Measurements from ENCODE around the gene EPHB2.
"Not testable (repeated sequence)": the region's sequence is repeated elsewhere in the genome, so short reads cannot be mapped to it uniquely, and the experiment has no call there.

Gene EPHB2

GRCh38 chr1:22702296-22703085 is 8.1 kb upstream of the EPHB2 start:
- DNase-seq (ENCODE audit: low spot score in 2 of 2) (no peak), ATAC-seq (ENCODE audit: low read depth) (no peak)
- H3K9me3 Mint-ChIP-seq: no peaks in the 10 kb centered on the region
- H3K27ac Mint-ChIP-seq: no peak overlapping the region
- no peak overlapping the region for H3K4me3 Mint-ChIP-seq
- no peaks in the 10 kb centered on the region for H3K36me3 Mint-ChIP-seq
- H3K27me3 Mint-ChIP-seq: peaks cover 15% of the 10 kb centered on the region
- no peaks in the 10 kb centered on the region for H3K4me1 Mint-ChIP-seq

- Mint-ChIP-seq H3K36me3 (no peaks in the 10 kb centered on the region), H3K27ac (no peak overlapping the region), H3K4me1 (peaks cover 2% of the 10 kb centered on the region), H3K27me3 (peaks cover 18% of the 10 kb centered on the region), H3K9me3 (no peaks in the 10 kb centered on the region), H3K4me3 (no peak overlapping the region)
- ATAC-seq (ENCODE audit: low read depth): peak; percentile 81
- peak; percentile 59 to 73 for DNase-seq (ENCODE audit: low spot score in 2 of 2)
Observed at GRCh38 chr1:22704440-22705067, 6.1 kb upstream of the EPHB2 start.

- H3K9me3 Mint-ChIP-seq: no peaks in the 10 kb centered on the region
- no peaks in the 10 kb centered on the region for H3K36me3 Mint-ChIP-seq
- no peak overlapping the region for H3K4me3 Mint-ChIP-seq
- ATAC-seq (ENCODE audit: low read depth): no peak
- H3K4me1 Mint-ChIP-seq: peaks cover 4% of the 10 kb centered on the region
- DNase-seq (ENCODE audit: low spot score in 2 of 2): no peak
- peaks cover 22% of the 10 kb centered on the region for H3K27me3 Mint-ChIP-seq
- H3K27ac Mint-ChIP-seq: no peak overlapping the region
Observed at GRCh38 chr1:22705586-22705985, 5.1 kb upstream of the EPHB2 start.

- not testable (repeated sequence) for H3K4me3 Mint-ChIP-seq; H3K27ac Mint-ChIP-seq; H3K36me3 Mint-ChIP-seq; H3K9me3 Mint-ChIP-seq; H3K4me1 Mint-ChIP-seq; ATAC-seq (ENCODE audit: low read depth); DNase-seq (ENCODE audit: low spot score in 2 of 2)
- H3K27me3 Mint-ChIP-seq: peaks cover 22% of the 10 kb centered on the region
Observed at GRCh38 chr1:22706100-22706499, 4.5 kb upstream of the EPHB2 start.

- H3K27ac Mint-ChIP-seq: no peak overlapping the region
- no peaks in the 10 kb centered on the region for H3K9me3 Mint-ChIP-seq
- no peak for ATAC-seq (ENCODE audit: low read depth)
- peaks cover 12% of the 10 kb centered on the region for H3K4me1 Mint-ChIP-seq
- DNase-seq (ENCODE audit: low spot score in 2 of 2): no peak
- H3K36me3 Mint-ChIP-seq: no peaks in the 10 kb centered on the region
- H3K4me3 Mint-ChIP-seq: no peak overlapping the region
- H3K27me3 Mint-ChIP-seq: peaks cover 27% of the 10 kb centered on the region
Observed at GRCh38 chr1:22708777-22709176, 1.9 kb upstream of the EPHB2 start.

GRCh38 chr1:22709227-22709626 is 1.4 kb upstream of the EPHB2 start:
- peaks cover 30% of the 10 kb centered on the region for H3K27me3 Mint-ChIP-seq

GRCh38 chr1:22709891-22710700 is 543 bp upstream of the EPHB2 start:
- Mint-ChIP-seq H3K27me3 (peaks cover 35% of the 10 kb centered on the region), H3K4me1 (peaks cover 12% of the 10 kb centered on the region), H3K9me3 (no peaks in the 10 kb centered on the region), H3K27ac (no peak overlapping the region), H3K4me3 (peak overlapping the region; percentile 64), H3K36me3 (no peaks in the 10 kb centered on the region)
- DNase-seq (ENCODE audit: low spot score in 2 of 2) (no peak), ATAC-seq (ENCODE audit: low read depth) (peak; percentile 34)

More at GRCh38 chr1:22709227-22709626, 1.4 kb upstream of the EPHB2 start:
- no peaks in the 10 kb centered on the region for H3K9me3 Mint-ChIP-seq
- H3K4me3 Mint-ChIP-seq: no peak overlapping the region
- peaks cover 12% of the 10 kb centered on the region for H3K4me1 Mint-ChIP-seq
- DNase-seq (ENCODE audit: low spot score in 2 of 2) (no peak), ATAC-seq (ENCODE audit: low read depth) (no peak)
- no peaks in the 10 kb centered on the region for H3K36me3 Mint-ChIP-seq
- H3K27ac Mint-ChIP-seq: no peak overlapping the region

- Mint-ChIP-seq H3K9me3 (no peaks in the 10 kb centered on the region), H3K4me3 (no peak overlapping the region), H3K4me1 (peaks cover 12% of the 10 kb centered on the region), H3K27ac (no peak overlapping the region), H3K36me3 (no peaks in the 10 kb centered on the region), H3K27me3 (peaks cover 35% of the 10 kb centered on the region)
- ATAC-seq (ENCODE audit: low read depth) (no peak), DNase-seq (ENCODE audit: low spot score in 2 of 2) (no peak)
Observed at GRCh38 chr1:22711071-22711470, 432 bp downstream of the EPHB2 start.

GRCh38 chr1:22711591-22712501 is 1.2 kb downstream of the EPHB2 start:
- DNase-seq (ENCODE audit: low spot score in 2 of 2) (no peak), ATAC-seq (ENCODE audit: low read depth) (no peak)
- Mint-ChIP-seq H3K27ac (no peak overlapping the region), H3K4me3 (peak overlapping the region; percentile 66), H3K36me3 (no peaks in the 10 kb centered on the region), H3K27me3 (peaks cover 35% of the 10 kb centered on the region), H3K9me3 (no peaks in the 10 kb centered on the region), H3K4me1 (peaks cover 12% of the 10 kb centered on the region)

GRCh38 chr1:22712502-22713271 is 2.0 kb downstream of the EPHB2 start:
- Mint-ChIP-seq H3K27ac (no peak overlapping the region), H3K9me3 (no peaks in the 10 kb centered on the region), H3K27me3 (peaks cover 29% of the 10 kb centered on the region), H3K4me1 (peaks cover 12% of the 10 kb centered on the region), H3K4me3 (peak overlapping the region; percentile 66), H3K36me3 (no peaks in the 10 kb centered on the region)
- peak; percentile 70 for ATAC-seq (ENCODE audit: low read depth)
- no peak for DNase-seq (ENCODE audit: low spot score in 2 of 2)

GRCh38 chr1:22714455-22714854 is 3.8 kb downstream of the EPHB2 start:
- Mint-ChIP-seq H3K9me3 (no peaks in the 10 kb centered on the region), H3K36me3 (no peaks in the 10 kb centered on the region), H3K4me1 (peaks cover 10% of the 10 kb centered on the region), H3K27me3 (peaks cover 23% of the 10 kb centered on the region), H3K4me3 (no peak overlapping the region), H3K27ac (no peak overlapping the region)
- DNase-seq (ENCODE audit: low spot score in 2 of 2): no peak
- no peak for ATAC-seq (ENCODE audit: low read depth)

- Mint-ChIP-seq H3K27ac (no peak overlapping the region), H3K27me3 (peaks cover 18% of the 10 kb centered on the region)
- DNase-seq (ENCODE audit: low spot score in 2 of 2): no peak
Observed at GRCh38 chr1:22717037-22717760, 6.6 kb downstream of the EPHB2 start.

More at GRCh38 chr1:22717037-22717760, 6.6 kb downstream of the EPHB2 start:
- ATAC-seq (ENCODE audit: low read depth): no peak
- H3K9me3 Mint-ChIP-seq: no peaks in the 10 kb centered on the region
- H3K4me1 Mint-ChIP-seq: peaks cover 4% of the 10 kb centered on the region
- no peaks in the 10 kb centered on the region for H3K36me3 Mint-ChIP-seq
- no peak overlapping the region for H3K4me3 Mint-ChIP-seq
